Esophagus squamous epithelium (tissue), 4 donors: ENCODE data around the gene MLLT3.

ENCODE experiments used
- POLR2A ChIP-seq, 4 donors: fragments of 450-650 bp; IDR thresholded peaks; one replicate each; pipeline ENCODE4 v1.6.1; 2017; ENCODE audit warnings: antibody characterized with exemption in 4 of 4, mild to moderate bottlenecking in 4 of 4, moderate library complexity in 3 of 4
- TF ChIP-seq, protein P1 (sequence below), 6 experiments: fragments of 450-650 bp in 4 of 6; fragments of 200-600 bp in 2 of 6; sonication (generic) in 2 of 6; IDR thresholded peaks; one replicate each; pipeline ENCODE4 v1.5.1; 2016 to 2019; ENCODE audit warnings: antibody characterized with exemption in 6 of 6, mild to moderate bottlenecking in 4 of 6, moderate library complexity in 4 of 6

DNA sequence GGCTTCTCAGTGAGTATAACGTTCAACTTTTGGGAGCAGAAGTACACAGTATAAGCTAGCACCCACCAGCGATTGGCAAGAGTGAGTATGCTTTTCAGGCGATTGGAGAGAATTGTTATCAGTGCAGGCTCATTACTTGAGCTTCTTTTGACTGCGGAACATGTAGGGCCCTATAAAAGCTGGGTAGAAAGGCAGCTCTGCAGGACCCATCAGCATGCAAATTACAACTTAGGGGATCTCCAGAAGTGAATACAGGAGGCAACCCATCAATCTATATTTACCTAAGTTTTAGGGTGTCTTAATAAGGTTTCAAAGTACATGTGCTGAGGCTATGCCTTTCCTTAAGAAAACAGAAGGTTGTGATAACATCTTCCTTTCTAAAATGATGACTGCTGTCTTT lies 225.0 kb downstream of the MLLT3 start:
- TF ChIP-seq, protein P1, sequence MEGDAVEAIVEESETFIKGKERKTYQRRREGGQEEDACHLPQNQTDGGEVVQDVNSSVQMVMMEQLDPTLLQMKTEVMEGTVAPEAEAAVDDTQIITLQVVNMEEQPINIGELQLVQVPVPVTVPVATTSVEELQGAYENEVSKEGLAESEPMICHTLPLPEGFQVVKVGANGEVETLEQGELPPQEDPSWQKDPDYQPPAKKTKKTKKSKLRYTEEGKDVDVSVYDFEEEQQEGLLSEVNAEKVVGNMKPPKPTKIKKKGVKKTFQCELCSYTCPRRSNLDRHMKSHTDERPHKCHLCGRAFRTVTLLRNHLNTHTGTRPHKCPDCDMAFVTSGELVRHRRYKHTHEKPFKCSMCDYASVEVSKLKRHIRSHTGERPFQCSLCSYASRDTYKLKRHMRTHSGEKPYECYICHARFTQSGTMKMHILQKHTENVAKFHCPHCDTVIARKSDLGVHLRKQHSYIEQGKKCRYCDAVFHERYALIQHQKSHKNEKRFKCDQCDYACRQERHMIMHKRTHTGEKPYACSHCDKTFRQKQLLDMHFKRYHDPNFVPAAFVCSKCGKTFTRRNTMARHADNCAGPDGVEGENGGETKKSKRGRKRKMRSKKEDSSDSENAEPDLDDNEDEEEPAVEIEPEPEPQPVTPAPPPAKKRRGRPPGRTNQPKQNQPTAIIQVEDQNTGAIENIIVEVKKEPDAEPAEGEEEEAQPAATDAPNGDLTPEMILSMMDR (IDR thresholded peaks at IDR 0.05): no peak
- no peak for TF ChIP-seq POLR2A (IDR thresholded peaks at IDR 0.05)
